PC-3 (cell line): Measurements from ENCODE around the gene STEAP4. TPM values are rescaled to one million over a fixed set of nuclear protein-coding genes. Genes with fewer than 3 reads are reported as not detected.

Experiments
- ATAC-seq: fragments of 200-7000 bp; cut with Tn5 transposase; 2 replicates; pipeline ENCODE4 v1.9.1; 2020; ENCODE audit warnings: mild to moderate bottlenecking, moderate library complexity
- BruUV-seq: library from RNA; stranded (reverse); fragments of 400-500 nt; replicated peaks from 2 replicates; lab custom pipeline; 2021; lab: Mats Ljungman, UMichigan
- CTCF ChIA-PET: fragments of 300-600 bp; sonication (Branson Sonifier 250); formaldehyde crosslinking; loops from one replicate; lab custom pipeline; 2022; ENCODE audit warnings: antibody characterized with exemption; lab: Charles Lee
- POLR2A ChIA-PET: fragments of 300-600 bp; sonication (Branson Sonifier 250); formaldehyde crosslinking; loops from one replicate; lab custom pipeline; 2022; ENCODE audit warnings: antibody characterized with exemption; ENCODE audit not compliant: unreplicated experiment; lab: Charles Lee
- DNase-seq: peaks from one replicate; pipeline ENCODE4 v3.0.0-alpha.2; 2015
- H2AFZ ChIP-seq: fragments of 300-600 bp; sonication (generic); 2 replicates; pipeline ENCODE4 v1.6.0; 2016; ENCODE audit warnings: antibody characterized with exemption, low read length
- H3F3A ChIP-seq: fragments of 300-600 bp; sonication (generic); one replicate; pipeline ENCODE4 v1.6.0; 2017; ENCODE audit warnings: antibody characterized with exemption, low read length, control low read depth, mild to moderate bottlenecking; ENCODE audit not compliant: unreplicated experiment
- H3K27ac ChIP-seq: fragments of 300-600 bp; sonication (generic); 2 replicates; pipeline ENCODE4 v1.5.1; 2016; ENCODE audit warnings: mild to moderate bottlenecking, low read length
- H3K27me3 ChIP-seq: fragments of 300-600 bp; sonication (generic); 2 replicates; pipeline ENCODE4 v1.6.1; 2016; ENCODE audit warnings: low read length, mixed read lengths
- H3K36me3 ChIP-seq: fragments of 300-600 bp; sonication (generic); 2 replicates; pipeline ENCODE4 v1.6.1; 2016; ENCODE audit warnings: low read depth, mixed run types, low read length, mixed read lengths
- H3K4me1 ChIP-seq: fragments of 300-600 bp; sonication (generic); 2 replicates; pipeline ENCODE4 v1.5.1; 2016; ENCODE audit warnings: low read length; ENCODE audit not compliant: insufficient read depth
- H3K4me2 ChIP-seq: fragments of 300-600 bp; sonication (generic); 2 replicates; pipeline ENCODE4 v1.6.0; 2016; ENCODE audit warnings: low read length
- H3K4me3 ChIP-seq: fragments of 300-600 bp; sonication (generic); 2 replicates; pipeline ENCODE4 v1.5.1; 2016; ENCODE audit warnings: mild to moderate bottlenecking, low read length, mixed read lengths
- H3K79me2 ChIP-seq: fragments of 300-600 bp; sonication (generic); 2 replicates; pipeline ENCODE4 v1.6.1; 2017; ENCODE audit warnings: low read length, mixed read lengths
- H3K9ac ChIP-seq: fragments of 300-600 bp; sonication (generic); 2 replicates; pipeline ENCODE4 v1.6.0; 2016; ENCODE audit warnings: mild to moderate bottlenecking, low read length
- H3K9me2 ChIP-seq: fragments of 300-600 bp; sonication (generic); replicated peaks from 2 replicates; pipeline ENCODE4 v1.6.1; 2016; ENCODE audit warnings: mixed run types, low read length, mixed read lengths
- H3K9me3 ChIP-seq: fragments of 300-600 bp; sonication (generic); 2 replicates; pipeline ENCODE4 v1.6.1; 2016; ENCODE audit warnings: low read length, mixed read lengths
- H4K20me1 ChIP-seq: fragments of 300-600 bp; sonication (generic); 2 replicates; pipeline ENCODE4 v1.6.1; 2016; ENCODE audit warnings: low read length, mixed read lengths
- EZH2 ChIP-seq: fragments of 300-600 bp; sonication (generic); IDR thresholded peaks from one replicate; pipeline ENCODE4 v1.6.1; 2017; ENCODE audit warnings: antibody characterized with exemption, mild to moderate bottlenecking, low read length; ENCODE audit not compliant: unreplicated experiment
- EZH2phosphoT487 ChIP-seq: fragments of 300-600 bp; sonication (generic); IDR thresholded peaks from 2 replicates; pipeline ENCODE4 v1.6.1; 2018; ENCODE audit warnings: mild to moderate bottlenecking, antibody characterized with exemption, low read length, borderline replicate concordance
- intact Hi-C: fragments of 100-400 bp; cut with micrococcal nuclease; formaldehyde crosslinking; loops from 2 replicates; pipeline ENCODE4 v1.9.0; 2023
- total RNA-seq: library from RNA; depleted of rRNA; stranded (reverse); fragments of >200 nt; gene quantifications from 2 replicates; pipeline ENCODE4 v1.2.3, GENCODE V29; 2014
- TF ChIP-seq, protein P1 (sequence below): fragments of 300-600 bp; sonication (generic); conservative IDR thresholded peaks from 2 replicates; pipeline ENCODE4 v1.5.1; 2017; ENCODE audit warnings: antibody characterized with exemption, low read depth, mild to moderate bottlenecking, low read length

STEAP4 gene
- total RNA-seq, 1 experiment from 2014 or later: 1.7 TPM

DNA sequence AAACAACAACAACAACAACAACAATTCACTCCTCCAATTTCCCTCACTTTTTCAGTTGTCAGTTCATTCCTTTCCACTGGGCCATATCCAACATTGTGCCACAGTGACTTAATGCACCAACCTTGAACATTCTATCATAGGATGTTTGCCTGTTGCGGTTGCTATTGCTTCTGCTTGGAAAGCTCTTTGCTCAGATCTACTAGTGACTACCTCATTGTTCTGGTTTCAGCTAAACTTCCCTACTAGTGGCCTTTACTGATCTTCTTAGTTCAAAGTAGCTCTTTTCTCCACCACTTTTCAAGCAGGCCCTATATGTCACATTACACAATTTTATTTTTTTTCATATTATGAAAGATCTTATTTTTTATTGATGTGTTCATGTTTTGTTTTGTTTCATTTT is 9.8 kb upstream of the STEAP4 start:
- no TSS peak for BruUV-seq
- no peaks in the 10 kb centered on the region for H3K9me2 ChIP-seq
- DNase-seq (no peak), ATAC-seq (no peak)
- no peaks in the 10 kb centered on the region for H3K27me3 ChIP-seq
- H3K9ac ChIP-seq: no peak overlapping the region
- 0 out of 2 replicates have a peak, but pooled peaks cover 4% of the 10 kb centered on the region for H3K4me1 ChIP-seq
- H3K4me2 ChIP-seq: no peak overlapping the region
- H3F3A ChIP-seq: no peaks in the 10 kb centered on the region
- no peaks in the 10 kb centered on the region for H3K79me2 ChIP-seq
- H3K9me3 ChIP-seq: no peaks in the 10 kb centered on the region
- no peaks in the 10 kb centered on the region for H3K36me3 ChIP-seq
- no peaks in the 10 kb centered on the region for H4K20me1 ChIP-seq
- no peak for TF ChIP-seq EZH2
- TF ChIP-seq, protein P1, sequence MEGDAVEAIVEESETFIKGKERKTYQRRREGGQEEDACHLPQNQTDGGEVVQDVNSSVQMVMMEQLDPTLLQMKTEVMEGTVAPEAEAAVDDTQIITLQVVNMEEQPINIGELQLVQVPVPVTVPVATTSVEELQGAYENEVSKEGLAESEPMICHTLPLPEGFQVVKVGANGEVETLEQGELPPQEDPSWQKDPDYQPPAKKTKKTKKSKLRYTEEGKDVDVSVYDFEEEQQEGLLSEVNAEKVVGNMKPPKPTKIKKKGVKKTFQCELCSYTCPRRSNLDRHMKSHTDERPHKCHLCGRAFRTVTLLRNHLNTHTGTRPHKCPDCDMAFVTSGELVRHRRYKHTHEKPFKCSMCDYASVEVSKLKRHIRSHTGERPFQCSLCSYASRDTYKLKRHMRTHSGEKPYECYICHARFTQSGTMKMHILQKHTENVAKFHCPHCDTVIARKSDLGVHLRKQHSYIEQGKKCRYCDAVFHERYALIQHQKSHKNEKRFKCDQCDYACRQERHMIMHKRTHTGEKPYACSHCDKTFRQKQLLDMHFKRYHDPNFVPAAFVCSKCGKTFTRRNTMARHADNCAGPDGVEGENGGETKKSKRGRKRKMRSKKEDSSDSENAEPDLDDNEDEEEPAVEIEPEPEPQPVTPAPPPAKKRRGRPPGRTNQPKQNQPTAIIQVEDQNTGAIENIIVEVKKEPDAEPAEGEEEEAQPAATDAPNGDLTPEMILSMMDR: no peak
- no peak overlapping the region for H3K27ac ChIP-seq
- H3K4me3 ChIP-seq: no peak overlapping the region
- POLR2A ChIA-PET: no interaction called here
- intact Hi-C loops: no loop called here
- CTCF ChIA-PET: no interaction called here
- H2AFZ ChIP-seq: no peak overlapping the region

DNA sequence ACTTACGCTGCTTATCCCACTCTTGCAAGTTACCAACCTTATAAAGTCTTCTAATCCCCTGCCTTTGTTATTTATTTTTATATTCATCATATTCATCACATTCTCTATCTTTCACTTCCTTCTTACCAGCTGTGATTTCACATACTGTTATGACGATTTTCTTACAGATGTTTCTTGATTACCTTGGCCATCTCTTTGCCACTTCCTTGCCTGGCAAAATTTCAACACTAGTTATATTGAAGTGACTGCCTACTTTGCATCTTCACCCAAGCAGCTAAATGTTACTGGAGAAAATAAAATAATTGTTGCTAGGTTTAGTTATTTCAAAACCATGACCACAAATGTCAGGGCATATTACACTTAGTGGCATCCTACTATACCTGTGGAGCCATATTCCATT is 8.8 kb upstream of the STEAP4 start:
- Histone ChIP-seq H3K9me3 (no peaks in the 10 kb centered on the region), H3K9ac (no peak overlapping the region), H3F3A (no peaks in the 10 kb centered on the region), H2AFZ (no peak overlapping the region), H3K36me3 (no peaks in the 10 kb centered on the region), H3K4me3 (no peak overlapping the region), H3K79me2 (no peaks in the 10 kb centered on the region), H3K9me2 (no peaks in the 10 kb centered on the region), H4K20me1 (no peaks in the 10 kb centered on the region), H3K4me2 (no peak overlapping the region), H3K4me1 (peaks cover 6% of the 10 kb centered on the region), H3K27me3 (no peaks in the 10 kb centered on the region), H3K27ac (no peak overlapping the region)
- BruUV-seq: no TSS peak
- POLR2A ChIA-PET: no interaction called here
- ATAC-seq (no peak), DNase-seq (no peak)
- TF ChIP-seq, protein P1: no peak
- no peak for TF ChIP-seq EZH2
- no peak for TF ChIP-seq EZH2phosphoT487
- CTCF ChIA-PET: no interaction called here
- intact Hi-C loops: no loop called here

DNA sequence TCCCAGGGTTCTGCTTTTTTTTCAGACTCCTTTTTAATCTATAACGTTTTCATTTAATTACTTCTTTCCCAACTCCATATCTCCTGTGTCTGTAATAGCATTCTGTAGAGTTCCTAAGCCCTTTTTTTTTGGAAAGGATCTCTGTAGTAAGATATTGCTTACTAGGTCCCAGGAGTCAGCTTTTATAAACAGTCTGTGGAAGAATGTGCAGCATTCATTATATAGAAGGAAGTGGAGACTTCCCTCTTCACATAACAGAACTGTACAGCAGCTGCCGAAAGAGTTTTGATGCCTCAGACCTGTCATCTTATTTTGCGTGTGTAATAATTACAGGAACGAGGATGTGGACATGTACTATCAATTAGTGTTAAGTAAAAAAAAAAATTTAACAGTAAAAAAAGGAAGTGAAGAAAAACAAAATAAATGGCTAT is 7.4 kb upstream of the STEAP4 start:
- no peak overlapping the region for H3K27ac ChIP-seq
- H3K79me2 ChIP-seq: no peaks in the 10 kb centered on the region
- no peaks in the 10 kb centered on the region for H3K9me2 ChIP-seq
- no peak for DNase-seq
- no peaks in the 10 kb centered on the region for H4K20me1 ChIP-seq
- H3K36me3 ChIP-seq: no peaks in the 10 kb centered on the region
- no peak overlapping the region for H3K4me2 ChIP-seq
- H3K4me3 ChIP-seq: no peak overlapping the region
- H3K9me3 ChIP-seq: no peaks in the 10 kb centered on the region
- BruUV-seq: no TSS peak
- H3F3A ChIP-seq: no peaks in the 10 kb centered on the region
- no peaks in the 10 kb centered on the region for H3K27me3 ChIP-seq
- TF ChIP-seq, protein P1: no peak
- no peak for TF ChIP-seq EZH2phosphoT487
- no peak for TF ChIP-seq EZH2
- no peak overlapping the region for H3K9ac ChIP-seq
- ChIA-PET CTCF (no interaction called here), POLR2A (no interaction called here)
- peaks cover 18% of the 10 kb centered on the region for H3K4me1 ChIP-seq
- intact Hi-C loops: no loop called here
- no peak for ATAC-seq
- no peak overlapping the region for H2AFZ ChIP-seq
